ENCODE results near the gene ARL1. TPM values are rescaled to one million over a fixed set of nuclear protein-coding genes. Genes with fewer than 3 reads are reported as not detected.

ARL1 gene
- total RNA-seq, result 97.3 TPM

DNA sequence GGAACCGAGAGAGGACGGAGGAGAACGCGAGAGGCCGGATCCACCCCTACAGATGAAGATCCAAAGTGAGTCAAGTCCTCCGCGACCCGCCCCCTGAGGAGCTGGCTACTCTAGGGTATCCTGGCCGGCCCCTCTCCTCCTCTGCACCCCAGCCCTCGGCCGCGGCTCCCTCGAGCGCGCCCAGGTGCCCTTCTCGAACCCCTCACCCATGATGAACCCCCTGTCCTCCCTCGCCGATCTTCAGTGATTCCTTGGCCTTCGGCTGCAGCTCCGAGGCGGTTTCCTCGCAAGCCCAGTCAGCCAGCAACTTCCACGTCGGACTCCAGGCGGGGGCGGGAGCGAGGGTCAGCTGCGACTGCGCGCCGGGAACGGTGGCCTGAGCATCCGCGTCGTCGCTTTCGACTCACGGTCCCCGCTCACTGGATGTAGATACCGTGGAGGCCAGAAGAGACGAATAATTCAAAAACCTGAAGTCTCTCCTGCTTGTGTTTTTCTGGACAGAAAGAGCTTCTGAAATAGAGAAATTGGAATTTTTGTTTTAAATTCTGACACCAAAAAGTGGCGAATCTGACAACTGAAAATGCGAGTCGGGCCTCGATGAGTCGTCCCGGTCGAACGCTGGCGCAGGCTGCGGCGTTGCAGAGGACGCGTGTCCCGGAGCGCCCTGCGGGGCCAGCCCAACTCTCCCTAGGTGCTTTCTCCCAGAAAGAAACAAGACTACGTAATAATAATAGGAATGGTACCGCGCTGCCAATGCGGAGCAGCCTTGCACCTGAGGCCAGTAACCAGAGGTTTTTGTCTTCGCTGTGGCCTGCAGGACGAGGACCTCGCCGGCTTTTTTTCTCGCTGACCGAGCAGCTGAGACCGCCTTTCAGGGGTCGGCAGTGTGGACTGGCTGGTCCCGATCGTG lies at the start of gene ARL1:
Gene ARL1 (minus strand): TSS at position 337 of the 910 bp plus-strand sequence. CDS start 127 bp downstream, at position 210.

Small RNA genes lying within 50 kb of the gene (small RNA-seq; reads per million reads assigned to genes)
- gene RF00019 (ENCODE audit: low replicate concordance) (not detected), gene RNU6-1068P (ENCODE audit: low replicate concordance) (not detected), gene RPS27P23 (ENCODE audit: low replicate concordance) (not detected)

Other genes starting within 250 kb of the ARL1 start
- gene SLC5A8, start 197.5 kb downstream of the ARL1 start, total RNA-seq, result 21.5 TPM
- 19.6 TPM for gene UTP20, start 127.7 kb downstream of the ARL1 start, total RNA-seq
- gene SPIC, start 67.6 kb upstream of the ARL1 start, total RNA-seq, result 0.18 TPM
- gene MYBPC1, start 187.2 kb upstream of the ARL1 start, total RNA-seq, result 337 TPM